ENCODE results near the gene RHAG.
"Not testable (repeated sequence)": the region's sequence is repeated elsewhere in the genome, so short reads cannot be mapped to it uniquely, and the experiment has no call there.

Gene RHAG

GRCh38 chr6:49629485-49630088 is 7.1 kb downstream of the RHAG start:
- H3K9me3 ChIP-seq; H3K4me3 ChIP-seq; H3K27me3 ChIP-seq (ENCODE audit: low read depth); H3K4me1 ChIP-seq; DNase-seq (ENCODE audit: low spot score in 2 of 2); H3K36me3 ChIP-seq (replicated peaks): not testable (repeated sequence)
- in situ Hi-C loops (cut with MboI; ENCODE audit: low sequenced_read_pairs): loop anchor here (10.0 kb wide), 1 partner anchor 215 kb away; no protein-coding TSS in a partner anchor

- Histone ChIP-seq H3K9me3 (no peaks in the 10 kb centered on the region), H3K4me1 (peaks cover 2% of the 10 kb centered on the region; the same call in 1 of the 2 replicates), H3K27me3 (ENCODE audit: low read depth) (no peaks in the 10 kb centered on the region), H3K4me3 (no peak overlapping the region), H3K36me3 (replicated peaks) (no peaks in the 10 kb centered on the region)
- in situ Hi-C loops (cut with MboI; ENCODE audit: low sequenced_read_pairs): loop anchor here (10.0 kb wide), 1 partner anchor 218 kb away; no protein-coding TSS in a partner anchor
- DNase-seq (ENCODE audit: low spot score in 2 of 2): no peak
These were observed 9.8 kb downstream of the RHAG start for GRCh38 chr6:49626811-49627210.

- no peak for DNase-seq (ENCODE audit: low spot score in 2 of 2)
- H3K9me3 ChIP-seq: no peaks in the 10 kb centered on the region
- in situ Hi-C loops (cut with MboI; ENCODE audit: low sequenced_read_pairs): no loop called here
These were observed 18.4 kb downstream of the RHAG start for GRCh38 chr6:49618257-49618656.

GRCh38 chr6:49614144-49614543 is 22.5 kb downstream of the RHAG start:
- H3K36me3 ChIP-seq (replicated peaks); H3K27me3 ChIP-seq (ENCODE audit: low read depth); H3K4me3 ChIP-seq; H3K9me3 ChIP-seq; in situ Hi-C loops (cut with MboI; ENCODE audit: low sequenced_read_pairs); H3K4me1 ChIP-seq; DNase-seq (ENCODE audit: low spot score in 2 of 2): not testable (repeated sequence)

More at GRCh38 chr6:49618257-49618656, 18.4 kb downstream of the RHAG start:
- no peak overlapping the region for H3K4me3 ChIP-seq
- no peaks in the 10 kb centered on the region for H3K4me1 ChIP-seq
- peaks cover 3% of the 10 kb centered on the region; the same call in 1 of the 2 replicates for H3K27me3 ChIP-seq (ENCODE audit: low read depth)
- H3K36me3 ChIP-seq (replicated peaks): no peaks in the 10 kb centered on the region

GRCh38 chr6:49609285-49609684 is 27.4 kb downstream of the RHAG start:
- H3K4me3 ChIP-seq: no peak overlapping the region
- peak in 1 of 2 experiments; percentile 28 for DNase-seq (ENCODE audit: low spot score in 2 of 2)
- no peaks in the 10 kb centered on the region for H3K9me3 ChIP-seq
- H3K36me3 ChIP-seq (replicated peaks): no peaks in the 10 kb centered on the region
- in situ Hi-C loops (cut with MboI; ENCODE audit: low sequenced_read_pairs): no loop called here
- H3K27me3 ChIP-seq (ENCODE audit: low read depth): no peaks in the 10 kb centered on the region
- H3K4me1 ChIP-seq: peaks cover 13% of the 10 kb centered on the region

- H3K27me3 ChIP-seq (ENCODE audit: low read depth); DNase-seq (ENCODE audit: low spot score in 2 of 2); H3K4me3 ChIP-seq; H3K9me3 ChIP-seq; H3K36me3 ChIP-seq (replicated peaks); in situ Hi-C loops (cut with MboI; ENCODE audit: low sequenced_read_pairs): not testable (repeated sequence)
- peaks cover 13% of the 10 kb centered on the region for H3K4me1 ChIP-seq
These were observed 28.4 kb downstream of the RHAG start for GRCh38 chr6:49608275-49608674.

GRCh38 chr6:49607391-49607982 is 29.2 kb downstream of the RHAG start:
- in situ Hi-C loops (cut with MboI; ENCODE audit: low sequenced_read_pairs): no loop called here
- no peaks in the 10 kb centered on the region for H3K36me3 ChIP-seq (replicated peaks)
- no peak overlapping the region for H3K4me3 ChIP-seq
- H3K4me1 ChIP-seq: peaks cover 13% of the 10 kb centered on the region
- no peaks in the 10 kb centered on the region for H3K27me3 ChIP-seq (ENCODE audit: low read depth)
- DNase-seq (ENCODE audit: low spot score in 2 of 2): peak in 1 of 2 experiments; percentile 11
- H3K9me3 ChIP-seq: no peaks in the 10 kb centered on the region

GRCh38 chr6:49606721-49607390 is 29.8 kb downstream of the RHAG start:
- DNase-seq (ENCODE audit: low spot score in 2 of 2): peak; percentile 53 to 79
- no peak overlapping the region for H3K4me3 ChIP-seq
- H3K27me3 ChIP-seq (ENCODE audit: low read depth): no peaks in the 10 kb centered on the region
- H3K9me3 ChIP-seq: no peaks in the 10 kb centered on the region
- H3K4me1 ChIP-seq: peaks cover 13% of the 10 kb centered on the region
- no peaks in the 10 kb centered on the region for H3K36me3 ChIP-seq (replicated peaks)
- in situ Hi-C loops (cut with MboI; ENCODE audit: low sequenced_read_pairs): no loop called here

- DNase-seq (ENCODE audit: low spot score in 2 of 2); H3K27me3 ChIP-seq (ENCODE audit: low read depth); in situ Hi-C loops (cut with MboI; ENCODE audit: low sequenced_read_pairs); H3K4me3 ChIP-seq; H3K9me3 ChIP-seq; H3K4me1 ChIP-seq; H3K36me3 ChIP-seq (replicated peaks): not testable (repeated sequence)
These were observed 32.6 kb downstream of the RHAG start for GRCh38 chr6:49604080-49604479.

- H3K4me3 ChIP-seq; H3K9me3 ChIP-seq; H3K27me3 ChIP-seq (ENCODE audit: low read depth); H3K36me3 ChIP-seq (replicated peaks); DNase-seq (ENCODE audit: low spot score in 2 of 2); in situ Hi-C loops (cut with MboI; ENCODE audit: low sequenced_read_pairs); H3K4me1 ChIP-seq: not testable (repeated sequence)
These were observed 49.4 kb downstream of the RHAG start for GRCh38 chr6:49587262-49587661.

GRCh38 chr6:49582529-49582928 is 54.1 kb downstream of the RHAG start:
- in situ Hi-C loops (cut with MboI; ENCODE audit: low sequenced_read_pairs): no loop called here
- H3K36me3 ChIP-seq (replicated peaks): no peaks in the 10 kb centered on the region

GRCh38 chr6:49579649-49580048 is 57.0 kb downstream of the RHAG start:
- DNase-seq (ENCODE audit: low spot score in 2 of 2): no peak
- no peaks in the 10 kb centered on the region for H3K27me3 ChIP-seq (ENCODE audit: low read depth)
- H3K36me3 ChIP-seq (replicated peaks): no peaks in the 10 kb centered on the region
- in situ Hi-C loops (cut with MboI; ENCODE audit: low sequenced_read_pairs): no loop called here
- no peaks in the 10 kb centered on the region for H3K4me1 ChIP-seq
- H3K4me3 ChIP-seq: no peak overlapping the region
- H3K9me3 ChIP-seq: no peaks in the 10 kb centered on the region

More at GRCh38 chr6:49582529-49582928, 54.1 kb downstream of the RHAG start:
- Histone ChIP-seq H3K4me3 (no peak overlapping the region), H3K9me3 (no peaks in the 10 kb centered on the region), H3K27me3 (ENCODE audit: low read depth) (no peaks in the 10 kb centered on the region), H3K4me1 (no peaks in the 10 kb centered on the region)
- DNase-seq (ENCODE audit: low spot score in 2 of 2): no peak

GRCh38 chr6:49576618-49577017 is 60.0 kb downstream of the RHAG start:
- in situ Hi-C loops (cut with MboI; ENCODE audit: low sequenced_read_pairs): no loop called here
- H3K9me3 ChIP-seq: no peaks in the 10 kb centered on the region

GRCh38 chr6:49570474-49571079 is 66.1 kb downstream of the RHAG start:
- in situ Hi-C loops (cut with MboI; ENCODE audit: low sequenced_read_pairs): no loop called here
- H3K27me3 ChIP-seq (ENCODE audit: low read depth): no peaks in the 10 kb centered on the region
- DNase-seq (ENCODE audit: low spot score in 2 of 2): no peak

More at GRCh38 chr6:49576618-49577017, 60.0 kb downstream of the RHAG start:
- DNase-seq (ENCODE audit: low spot score in 2 of 2): no peak
- Histone ChIP-seq H3K27me3 (ENCODE audit: low read depth) (no peaks in the 10 kb centered on the region), H3K4me1 (no peaks in the 10 kb centered on the region), H3K4me3 (no peak overlapping the region), H3K36me3 (replicated peaks) (no peaks in the 10 kb centered on the region)

More at GRCh38 chr6:49570474-49571079, 66.1 kb downstream of the RHAG start:
- Histone ChIP-seq H3K4me3 (no peak overlapping the region), H3K36me3 (replicated peaks) (no peaks in the 10 kb centered on the region), H3K4me1 (no peaks in the 10 kb centered on the region), H3K9me3 (no peaks in the 10 kb centered on the region)

Measured in HAP-1 (cell line).